ENCODE data around the gene TRIM47. TPM values are rescaled to one million over a fixed set of nuclear protein-coding genes. Genes with fewer than 3 reads are reported as not detected.

The TRIM47 gene
- total and polyA plus RNA-seq, 2 of the 13 experiments (the other 11 are each of a cell fraction or from before 2014, with no cell fraction given): 33.5 to 82.0 TPM

- TF ChIP-seq YY1 (IDR thresholded peaks at IDR 0.05; ENCODE audit: insufficient read depth, insufficient replicate concordance, low read depth, low read length): peak; percentile 37
- peak; percentile 6 for TF ChIP-seq RBM22 (optimal IDR thresholded peaks at IDR 0.05; ENCODE audit: low read length)
- 0 out of 2 replicates have a peak, but pooled peaks have one; percentile 33 for TF ChIP-seq SP4 (CRISPR knock-in tag; IDR thresholded peaks at IDR 0.05)
- no peak; the same call in 1 of the 2 replicates for TF ChIP-seq FOSL1 (CRISPR knock-in tag; IDR thresholded peaks at IDR 0.05; ENCODE audit: borderline replicate concordance)
- peak; percentile 13; the same call in 1 of the 2 replicates for TF ChIP-seq SMAD3 (CRISPR knock-in tag; IDR thresholded peaks at IDR 0.05)
- TF ChIP-seq HIVEP1 (CRISPR knock-in tag; IDR thresholded peaks at IDR 0.05): peak; percentile 35
- TF ChIP-seq PHF21A (CRISPR knock-in tag; IDR thresholded peaks at IDR 0.05): no peak; the same call in 1 of the 2 replicates
- TF ChIP-seq HDAC2 (CRISPR knock-in tag; IDR thresholded peaks at IDR 0.05): peak; percentile 17
- TF ChIP-seq ZNF710 (CRISPR knock-in tag; IDR thresholded peaks at IDR 0.05; ENCODE audit: borderline replicate concordance): peak; percentile 48; the same call in 1 of the 2 replicates
- 0 out of 2 replicates have a peak, but pooled peaks have one; percentile 53 for TF ChIP-seq PRMT3 (CRISPR knock-in tag; IDR thresholded peaks at IDR 0.05; ENCODE audit: borderline replicate concordance, low read depth)
- no peak; the same call in 1 of the 2 replicates for TF ChIP-seq ZNF530 (CRISPR knock-in tag; IDR thresholded peaks at IDR 0.05; ENCODE audit: low read depth)
- peak; percentile 85 for TF ChIP-seq DZIP1 (CRISPR knock-in tag; IDR thresholded peaks at IDR 0.05)
- TF ChIP-seq ZNF275 (CRISPR knock-in tag; IDR thresholded peaks at IDR 0.05; ENCODE audit: borderline replicate concordance): peak; percentile 78; the same call in 1 of the 2 replicates
- TF ChIP-seq ZNF816 (CRISPR knock-in tag; IDR thresholded peaks at IDR 0.05; ENCODE audit: borderline replicate concordance): peak; percentile 68; the same call in 1 of the 2 replicates
- peak; percentile 34; the same call in 1 of the 2 replicates for TF ChIP-seq SOX5 (CRISPR knock-in tag; IDR thresholded peaks at IDR 0.05; ENCODE audit: borderline replicate concordance)
- TF ChIP-seq NAIF1 (CRISPR knock-in tag; IDR thresholded peaks at IDR 0.05; ENCODE audit: borderline replicate concordance): no peak; the same call in 1 of the 2 replicates
- no peak for TF ChIP-seq ARID5B (CRISPR knock-in tag; IDR thresholded peaks at IDR 0.05)
- 0 out of 2 replicates have a peak, but pooled peaks have one; percentile 4 for TF ChIP-seq MXD4 (CRISPR knock-in tag; IDR thresholded peaks at IDR 0.05)
These were observed 1.2 kb downstream of the TRIM47 start (continued) for GRCh38 chr17:75876938-75877751.

Data from HepG2 (cell line).